Measurements from ENCODE around the gene CRACR2A.

CRACR2A gene

DNA sequence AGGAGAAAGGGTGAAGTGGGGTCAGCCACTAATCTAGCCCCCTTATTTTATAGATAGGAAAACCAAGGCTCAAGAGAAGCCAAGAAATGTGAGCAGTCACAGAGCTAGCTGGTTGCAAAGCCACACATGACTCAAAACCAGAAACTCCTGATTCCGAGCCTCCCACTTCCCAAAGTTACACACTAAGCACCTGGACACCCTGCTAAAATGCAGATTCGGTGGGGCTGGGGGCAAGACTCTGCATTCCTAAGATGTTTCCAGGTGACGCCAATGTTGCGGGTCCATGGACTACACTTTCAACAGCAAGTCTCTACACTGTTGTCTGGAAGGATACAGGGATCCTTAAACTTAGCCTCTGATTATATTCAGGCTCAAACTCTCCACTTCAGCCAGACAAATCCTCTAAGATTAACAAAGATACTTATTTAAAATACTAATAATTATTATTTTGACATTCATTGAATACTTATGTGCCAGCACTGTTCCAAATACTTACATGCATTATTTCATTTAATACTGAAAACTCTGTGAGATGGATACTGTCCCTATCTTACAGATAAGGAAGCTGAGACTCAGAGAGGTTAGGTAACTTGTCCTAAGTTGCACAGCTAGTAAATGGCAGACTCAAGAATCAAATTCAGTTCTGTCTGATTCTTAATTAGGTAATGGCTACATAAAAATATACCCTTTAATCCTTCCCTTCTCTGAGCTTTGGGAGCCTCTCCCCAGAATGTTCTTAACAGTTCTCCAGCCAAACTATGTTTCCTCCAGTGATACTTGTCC is 81.4 kb downstream of the CRACR2A start:
- H3K27ac ChIP-seq (ENCODE audit: low read depth in 2 of 2, low read length in 2 of 2): no peak overlapping the region
- no peaks in the 10 kb centered on the region for H3K9me3 ChIP-seq (ENCODE audit: control insufficient read depth in 2 of 2, low read length in 2 of 2)
- no peak overlapping the region for H3K9ac ChIP-seq (ENCODE audit: low read depth in 1 of 2, low read length in 2 of 2)
- peaks cover 35 to 55% of the 10 kb centered on the region in 2 donors for H3K36me3 ChIP-seq (ENCODE audit: control insufficient read depth in 2 of 2, insufficient read depth in 2 of 2, low read length in 2 of 2)
- peaks cover 0 to 7% of the 10 kb centered on the region in 2 donors for H3K4me1 ChIP-seq (ENCODE audit: control insufficient read depth in 2 of 2, insufficient read depth in 2 of 2, low read length in 2 of 2)
- no peaks in the 10 kb centered on the region for H3K27me3 ChIP-seq (ENCODE audit: control insufficient read depth in 2 of 2, insufficient read depth in 2 of 2, low read length in 2 of 2)
- H3K4me3 ChIP-seq (ENCODE audit: low read length in 2 of 2): no peak overlapping the region

DNA sequence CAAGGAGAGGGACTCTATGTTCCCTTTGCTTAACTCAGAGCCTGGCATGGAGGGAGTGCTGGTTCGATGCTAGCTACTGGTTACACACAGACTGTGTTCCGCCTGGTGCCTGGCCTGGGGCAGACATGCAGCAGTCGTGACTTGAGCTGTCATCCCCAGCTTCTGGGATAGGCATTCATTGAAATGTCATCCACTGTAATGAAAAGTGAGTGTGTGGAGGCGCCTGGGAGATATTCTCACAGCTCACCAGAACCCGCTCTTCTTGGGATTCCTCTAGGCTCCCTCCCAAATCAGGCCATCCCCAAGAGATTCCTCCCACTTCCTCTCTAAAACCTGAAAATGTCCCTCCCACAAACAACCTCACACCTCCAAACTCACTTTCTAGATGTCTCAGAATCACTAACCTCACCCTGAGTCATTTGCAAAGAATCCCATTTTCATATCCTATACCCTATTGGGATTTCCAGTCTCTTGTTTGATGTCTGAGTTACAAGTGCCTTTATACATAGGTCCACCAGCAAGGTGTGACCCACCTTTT is 82.8 kb downstream of the CRACR2A start:
- Histone ChIP-seq H3K36me3 (ENCODE audit: control insufficient read depth in 2 of 2, insufficient read depth in 2 of 2, low read length in 2 of 2) (peaks cover 42 to 61% of the 10 kb centered on the region in 2 donors), H3K9ac (ENCODE audit: low read depth in 1 of 2, low read length in 2 of 2) (no peak overlapping the region), H3K4me1 (ENCODE audit: control insufficient read depth in 2 of 2, insufficient read depth in 2 of 2, low read length in 2 of 2) (peaks cover 0 to 7% of the 10 kb centered on the region in 2 donors), H3K4me3 (ENCODE audit: low read length in 2 of 2) (no peak overlapping the region), H3K9me3 (ENCODE audit: control insufficient read depth in 2 of 2, low read length in 2 of 2) (no peaks in the 10 kb centered on the region), H3K27me3 (ENCODE audit: control insufficient read depth in 2 of 2, insufficient read depth in 2 of 2, low read length in 2 of 2) (no peaks in the 10 kb centered on the region), H3K27ac (ENCODE audit: low read depth in 2 of 2, low read length in 2 of 2) (no peak overlapping the region)

DNA sequence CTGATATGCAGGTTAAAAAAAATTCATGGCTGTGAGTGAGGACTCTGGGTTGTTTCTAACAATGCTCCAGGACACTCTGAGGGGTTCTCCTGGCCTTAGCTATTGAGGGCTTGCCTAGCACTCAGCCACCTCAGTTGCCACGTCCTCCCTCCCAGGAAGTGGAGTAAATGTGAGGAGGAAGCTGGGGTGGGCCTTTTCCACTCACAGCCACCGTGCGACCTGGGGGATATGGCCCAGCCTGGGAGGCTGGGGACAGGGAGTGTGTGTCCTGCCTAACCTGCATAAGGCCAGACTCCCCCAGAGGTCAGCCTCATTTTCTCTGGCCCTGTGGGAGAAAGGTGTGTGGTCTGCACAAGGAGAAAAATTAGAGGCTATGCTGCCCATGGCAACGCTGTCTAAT is 83.3 kb downstream of the CRACR2A start:
- no peak overlapping the region for H3K9ac ChIP-seq (ENCODE audit: low read depth in 1 of 2, low read length in 2 of 2)
- no peaks in the 10 kb centered on the region for H3K27me3 ChIP-seq (ENCODE audit: control insufficient read depth in 2 of 2, insufficient read depth in 2 of 2, low read length in 2 of 2)
- H3K36me3 ChIP-seq (ENCODE audit: control insufficient read depth in 2 of 2, insufficient read depth in 2 of 2, low read length in 2 of 2): peaks cover 47 to 63% of the 10 kb centered on the region in 2 donors
- H3K4me3 ChIP-seq (ENCODE audit: low read length in 2 of 2): no peak overlapping the region
- peaks cover 0 to 7% of the 10 kb centered on the region in 2 donors for H3K4me1 ChIP-seq (ENCODE audit: control insufficient read depth in 2 of 2, insufficient read depth in 2 of 2, low read length in 2 of 2)
- H3K9me3 ChIP-seq (ENCODE audit: control insufficient read depth in 2 of 2, low read length in 2 of 2): no peaks in the 10 kb centered on the region
- no peak overlapping the region for H3K27ac ChIP-seq (ENCODE audit: low read depth in 2 of 2, low read length in 2 of 2)

DNA sequence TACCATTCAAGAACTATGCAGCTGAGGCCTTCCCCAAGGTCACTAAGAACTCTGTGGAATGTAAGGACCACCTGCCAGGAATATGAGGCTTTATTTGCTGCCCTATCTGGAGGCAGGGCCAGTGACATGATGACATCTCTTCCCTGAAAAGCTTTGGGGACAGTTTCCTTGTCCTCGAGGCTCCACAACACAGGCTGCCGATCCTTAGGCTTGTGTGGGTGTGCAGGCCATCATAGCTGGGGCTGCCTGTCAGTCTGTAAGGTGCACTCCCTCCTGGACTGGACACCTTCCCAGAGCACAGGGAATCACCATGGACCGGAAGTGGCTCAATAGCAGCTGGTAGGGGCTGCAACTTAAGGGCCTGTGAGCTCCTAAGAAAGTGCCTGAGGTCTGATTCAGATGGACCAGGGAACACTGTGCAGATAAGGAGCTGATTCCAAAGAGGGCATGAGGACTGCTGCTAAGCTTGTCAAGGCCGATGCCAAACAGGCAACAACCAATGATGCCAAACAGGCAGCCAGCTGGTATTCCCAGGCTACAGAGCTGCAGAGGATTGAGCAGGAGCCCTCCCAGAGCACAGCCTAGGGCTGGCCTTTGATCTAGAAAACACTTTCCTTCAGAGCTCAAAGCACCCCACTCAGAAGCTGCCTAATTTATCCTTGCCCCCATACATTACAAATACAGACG is 84.3 kb downstream of the CRACR2A start:
- peaks cover 52 to 62% of the 10 kb centered on the region in 2 donors for H3K36me3 ChIP-seq (ENCODE audit: control insufficient read depth in 2 of 2, insufficient read depth in 2 of 2, low read length in 2 of 2)
- peaks cover 0 to under 1% of the 10 kb centered on the region in 2 donors for H3K4me1 ChIP-seq (ENCODE audit: control insufficient read depth in 2 of 2, insufficient read depth in 2 of 2, low read length in 2 of 2)

DNA sequence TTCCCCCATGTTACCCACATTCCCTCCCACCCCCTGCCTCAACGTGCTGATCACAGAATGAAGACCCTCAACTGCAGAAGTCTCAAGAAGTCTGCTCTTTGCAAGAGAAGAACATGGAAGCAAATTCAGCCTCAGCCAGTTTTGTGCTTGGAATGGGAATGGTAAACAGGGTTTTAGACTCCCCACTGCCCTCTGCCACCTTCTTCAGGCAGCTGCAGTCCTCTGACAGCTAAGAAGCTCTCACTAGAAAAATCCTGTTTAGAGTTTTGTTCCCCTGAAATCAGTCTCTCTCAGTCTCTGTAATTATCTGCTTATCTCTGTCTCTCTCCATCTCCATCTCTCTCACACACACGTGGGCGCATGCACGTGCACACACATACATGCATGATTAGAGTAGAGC is 85.4 kb downstream of the CRACR2A start:
- no peak overlapping the region for H3K27ac ChIP-seq (ENCODE audit: low read depth in 2 of 2, low read length in 2 of 2)
- no peaks in the 10 kb centered on the region for H3K27me3 ChIP-seq (ENCODE audit: control insufficient read depth in 2 of 2, insufficient read depth in 2 of 2, low read length in 2 of 2)
- H3K4me1 ChIP-seq (ENCODE audit: control insufficient read depth in 2 of 2, insufficient read depth in 2 of 2, low read length in 2 of 2): no peaks in the 10 kb centered on the region
- no peaks in the 10 kb centered on the region for H3K9me3 ChIP-seq (ENCODE audit: control insufficient read depth in 2 of 2, low read length in 2 of 2)
- H3K9ac ChIP-seq (ENCODE audit: low read depth in 1 of 2, low read length in 2 of 2): no peak overlapping the region
- H3K4me3 ChIP-seq (ENCODE audit: low read length in 2 of 2): no peak overlapping the region
- H3K36me3 ChIP-seq (ENCODE audit: control insufficient read depth in 2 of 2, insufficient read depth in 2 of 2, low read length in 2 of 2): peaks cover 48 to 60% of the 10 kb centered on the region in 2 donors

More for the DNA sequence above, 84.3 kb downstream of the CRACR2A start:
- no peak overlapping the region for H3K27ac ChIP-seq (ENCODE audit: low read depth in 2 of 2, low read length in 2 of 2)
- no peaks in the 10 kb centered on the region for H3K27me3 ChIP-seq (ENCODE audit: control insufficient read depth in 2 of 2, insufficient read depth in 2 of 2, low read length in 2 of 2)
- H3K9me3 ChIP-seq (ENCODE audit: control insufficient read depth in 2 of 2, low read length in 2 of 2): no peaks in the 10 kb centered on the region
- H3K9ac ChIP-seq (ENCODE audit: low read depth in 1 of 2, low read length in 2 of 2): no peak overlapping the region
- no peak overlapping the region for H3K4me3 ChIP-seq (ENCODE audit: low read length in 2 of 2)

DNA sequence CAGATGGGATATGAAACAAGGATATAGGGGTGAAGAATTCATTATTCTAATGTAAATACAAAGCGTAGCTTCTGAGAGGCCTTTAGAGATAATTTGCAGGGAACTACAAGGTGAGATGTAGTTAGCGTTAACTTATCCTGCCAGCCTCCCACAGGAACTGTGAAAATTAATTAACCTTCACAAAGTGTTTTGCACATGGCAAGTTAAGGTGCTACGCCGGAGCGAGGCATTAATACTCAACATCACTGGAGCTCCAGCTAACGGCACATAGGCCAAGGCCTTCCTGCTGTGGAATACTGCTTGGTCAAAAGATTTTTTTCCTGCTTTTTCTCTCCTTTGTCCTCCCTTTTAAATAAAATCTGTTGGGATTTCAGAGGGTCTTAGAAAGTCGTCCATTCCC is 86.5 kb downstream of the CRACR2A start:
- Histone ChIP-seq H3K27ac (ENCODE audit: low read depth in 2 of 2, low read length in 2 of 2) (no peak overlapping the region), H3K4me1 (ENCODE audit: control insufficient read depth in 2 of 2, insufficient read depth in 2 of 2, low read length in 2 of 2) (no peaks in the 10 kb centered on the region), H3K9me3 (ENCODE audit: control insufficient read depth in 2 of 2, low read length in 2 of 2) (no peaks in the 10 kb centered on the region), H3K27me3 (ENCODE audit: control insufficient read depth in 2 of 2, insufficient read depth in 2 of 2, low read length in 2 of 2) (no peaks in the 10 kb centered on the region), H3K36me3 (ENCODE audit: control insufficient read depth in 2 of 2, insufficient read depth in 2 of 2, low read length in 2 of 2) (peaks cover 49 to 59% of the 10 kb centered on the region in 2 donors), H3K4me3 (ENCODE audit: low read length in 2 of 2) (no peak overlapping the region), H3K9ac (ENCODE audit: low read depth in 1 of 2, low read length in 2 of 2) (no peak overlapping the region)

DNA sequence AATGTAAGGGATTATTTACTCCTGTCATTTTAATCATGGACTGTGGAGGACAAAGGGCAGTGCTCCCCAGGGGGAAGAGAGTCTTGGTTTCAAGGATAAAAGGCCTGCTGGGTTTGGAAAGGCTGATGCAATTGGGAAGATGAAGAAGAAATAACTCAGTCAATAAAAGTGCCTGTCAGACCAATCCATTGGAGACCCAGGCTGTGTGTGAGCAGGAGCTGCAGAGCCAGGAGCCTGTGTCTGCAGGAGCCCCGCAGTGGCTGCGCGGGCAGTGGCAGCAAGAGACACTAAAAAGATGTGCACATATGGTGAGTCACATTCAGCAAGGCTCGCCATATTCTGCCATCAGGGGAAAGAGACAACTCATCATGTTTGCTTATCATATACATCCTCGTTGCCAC is 90.4 kb downstream of the CRACR2A start:
- Histone ChIP-seq H3K27me3 (ENCODE audit: control insufficient read depth in 2 of 2, insufficient read depth in 2 of 2, low read length in 2 of 2) (no peaks in the 10 kb centered on the region), H3K9ac (ENCODE audit: low read depth in 1 of 2, low read length in 2 of 2) (no peak overlapping the region), H3K4me3 (ENCODE audit: low read length in 2 of 2) (no peak overlapping the region), H3K36me3 (ENCODE audit: control insufficient read depth in 2 of 2, insufficient read depth in 2 of 2, low read length in 2 of 2) (peaks cover 53 to 54% of the 10 kb centered on the region in 2 donors), H3K9me3 (ENCODE audit: control insufficient read depth in 2 of 2, low read length in 2 of 2) (no peaks in the 10 kb centered on the region), H3K4me1 (ENCODE audit: control insufficient read depth in 2 of 2, insufficient read depth in 2 of 2, low read length in 2 of 2) (no peaks in the 10 kb centered on the region), H3K27ac (ENCODE audit: low read depth in 2 of 2, low read length in 2 of 2) (no peak overlapping the region)

DNA sequence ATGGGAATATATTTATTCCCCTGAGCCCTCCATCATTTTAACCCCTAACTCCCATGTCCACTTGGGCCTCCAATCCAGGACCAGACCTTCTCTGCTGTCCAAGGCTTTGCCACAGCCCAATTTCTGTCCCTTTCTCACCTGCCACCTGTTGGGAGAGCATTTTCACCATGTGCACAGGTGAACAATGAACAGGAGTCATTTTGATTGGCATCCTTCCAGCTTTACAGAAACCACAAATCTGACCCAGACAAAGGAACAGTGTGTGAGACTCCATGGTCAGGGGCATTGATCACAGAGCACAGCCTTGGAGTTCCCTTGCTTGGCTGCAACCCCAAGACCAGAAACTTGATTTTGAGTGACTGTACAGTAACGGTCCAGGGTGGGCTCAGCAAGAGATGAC is 91.9 kb downstream of the CRACR2A start:
- H3K36me3 ChIP-seq (ENCODE audit: control insufficient read depth in 2 of 2, insufficient read depth in 2 of 2, low read length in 2 of 2): peaks cover 58 to 68% of the 10 kb centered on the region in 2 donors

DNA sequence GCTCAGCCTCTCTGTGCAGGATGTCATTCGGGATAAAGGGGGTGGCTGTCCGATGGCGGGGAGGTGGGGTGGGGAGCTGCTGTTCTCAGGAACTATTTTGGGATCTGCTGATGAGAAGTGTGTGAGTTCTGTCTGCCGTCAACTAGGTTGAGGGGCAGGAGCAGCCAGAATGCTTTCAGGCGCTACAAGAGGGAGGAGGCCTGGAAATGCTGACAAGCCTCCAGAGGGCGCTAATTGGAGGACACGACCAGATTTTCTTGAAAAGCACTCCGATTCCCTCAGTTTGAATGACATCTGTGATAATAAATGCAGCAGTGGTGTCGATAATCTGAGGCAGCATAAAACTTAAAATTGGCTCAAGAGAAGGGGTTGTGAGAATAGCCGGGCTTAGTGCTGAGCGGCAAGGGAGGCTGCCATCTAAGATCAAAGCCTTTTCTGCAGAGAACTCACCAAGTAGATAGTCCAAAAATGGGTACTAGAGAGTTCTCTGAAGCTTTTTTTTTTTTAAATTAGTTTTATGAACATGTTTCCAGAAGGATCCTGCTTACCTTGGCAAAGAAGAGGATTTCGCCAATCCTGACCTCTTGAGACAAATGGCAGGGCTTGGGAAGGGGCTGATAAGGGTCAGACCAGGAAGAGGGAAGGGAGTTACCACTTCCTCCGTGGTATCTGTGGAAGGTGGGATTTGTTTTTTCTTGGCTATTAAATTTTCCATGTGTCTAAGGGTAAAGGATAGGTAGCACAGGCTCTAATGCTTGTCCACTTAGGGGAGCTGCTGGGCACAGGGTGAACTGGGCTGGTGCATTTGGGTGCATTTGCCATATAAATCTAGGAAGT is 94.4 kb downstream of the CRACR2A start:
- H3K9me3 ChIP-seq (ENCODE audit: control insufficient read depth in 2 of 2, low read length in 2 of 2): no peaks in the 10 kb centered on the region
- no peak overlapping the region for H3K4me3 ChIP-seq (ENCODE audit: low read length in 2 of 2)
- no peak overlapping the region for H3K9ac ChIP-seq (ENCODE audit: low read depth in 1 of 2, low read length in 2 of 2)
- H3K27ac ChIP-seq (ENCODE audit: low read depth in 2 of 2, low read length in 2 of 2): no peak overlapping the region
- H3K27me3 ChIP-seq (ENCODE audit: control insufficient read depth in 2 of 2, insufficient read depth in 2 of 2, low read length in 2 of 2): no peaks in the 10 kb centered on the region
- peaks cover 62 to 70% of the 10 kb centered on the region in 2 donors for H3K36me3 ChIP-seq (ENCODE audit: control insufficient read depth in 2 of 2, insufficient read depth in 2 of 2, low read length in 2 of 2)
- no peaks in the 10 kb centered on the region for H3K4me1 ChIP-seq (ENCODE audit: control insufficient read depth in 2 of 2, insufficient read depth in 2 of 2, low read length in 2 of 2)

More for the DNA sequence above, 91.9 kb downstream of the CRACR2A start:
- no peaks in the 10 kb centered on the region for H3K4me1 ChIP-seq (ENCODE audit: control insufficient read depth in 2 of 2, insufficient read depth in 2 of 2, low read length in 2 of 2)
- no peaks in the 10 kb centered on the region for H3K9me3 ChIP-seq (ENCODE audit: control insufficient read depth in 2 of 2, low read length in 2 of 2)
- no peak overlapping the region for H3K27ac ChIP-seq (ENCODE audit: low read depth in 2 of 2, low read length in 2 of 2)
- no peak overlapping the region for H3K9ac ChIP-seq (ENCODE audit: low read depth in 1 of 2, low read length in 2 of 2)
- no peaks in the 10 kb centered on the region for H3K27me3 ChIP-seq (ENCODE audit: control insufficient read depth in 2 of 2, insufficient read depth in 2 of 2, low read length in 2 of 2)
- no peak overlapping the region for H3K4me3 ChIP-seq (ENCODE audit: low read length in 2 of 2)

Data from mucosa of rectum (tissue), 2 donors.